Measurements from ENCODE around the gene EEF1A1.

The EEF1A1 gene

GRCh38 chr6:73505142-73505541, 15.7 kb downstream of the EEF1A1 start:
- Histone ChIP-seq H3K4me1 (ENCODE audit: control insufficient read depth in 2 of 2, insufficient read depth in 2 of 2, low read length in 2 of 2) (no peaks in the 10 kb centered on the region), H3K9me3 (ENCODE audit: control insufficient read depth in 2 of 2, low read length in 2 of 2) (no peaks in the 10 kb centered on the region), H3K27me3 (ENCODE audit: control insufficient read depth in 2 of 2, insufficient read depth in 2 of 2, low read length in 2 of 2) (no peaks in the 10 kb centered on the region), H3K27ac (ENCODE audit: low read depth in 2 of 2, low read length in 2 of 2) (no peak overlapping the region), H3K9ac (ENCODE audit: low read depth in 1 of 2, low read length in 2 of 2) (no peak overlapping the region), H3K4me3 (ENCODE audit: low read length in 2 of 2) (no peak overlapping the region), H3K36me3 (ENCODE audit: control insufficient read depth in 2 of 2, insufficient read depth in 2 of 2, low read length in 2 of 2) (peaks cover 13 to 21% of the 10 kb centered on the region in 2 donors)

- Histone ChIP-seq H3K27ac (ENCODE audit: low read depth in 2 of 2, low read length in 2 of 2) (no peak overlapping the region), H3K36me3 (ENCODE audit: control insufficient read depth in 2 of 2, insufficient read depth in 2 of 2, low read length in 2 of 2) (peaks cover 21 to 22% of the 10 kb centered on the region in 2 donors), H3K4me1 (ENCODE audit: control insufficient read depth in 2 of 2, insufficient read depth in 2 of 2, low read length in 2 of 2) (no peaks in the 10 kb centered on the region), H3K4me3 (ENCODE audit: low read length in 2 of 2) (no peak overlapping the region), H3K9ac (ENCODE audit: low read depth in 1 of 2, low read length in 2 of 2) (no peak overlapping the region), H3K9me3 (ENCODE audit: control insufficient read depth in 2 of 2, low read length in 2 of 2) (no peaks in the 10 kb centered on the region), H3K27me3 (ENCODE audit: control insufficient read depth in 2 of 2, insufficient read depth in 2 of 2, low read length in 2 of 2) (no peaks in the 10 kb centered on the region)
These were observed 16.7 kb downstream of the EEF1A1 start for GRCh38 chr6:73504160-73504559.

GRCh38 chr6:73503027-73503772, 17.6 kb downstream of the EEF1A1 start:
- Histone ChIP-seq H3K9me3 (ENCODE audit: control insufficient read depth in 2 of 2, low read length in 2 of 2) (no peaks in the 10 kb centered on the region), H3K4me3 (ENCODE audit: low read length in 2 of 2) (no peak overlapping the region), H3K27ac (ENCODE audit: low read depth in 2 of 2, low read length in 2 of 2) (no peak overlapping the region), H3K9ac (ENCODE audit: low read depth in 1 of 2, low read length in 2 of 2) (no peak overlapping the region), H3K4me1 (ENCODE audit: control insufficient read depth in 2 of 2, insufficient read depth in 2 of 2, low read length in 2 of 2) (no peaks in the 10 kb centered on the region), H3K27me3 (ENCODE audit: control insufficient read depth in 2 of 2, insufficient read depth in 2 of 2, low read length in 2 of 2) (no peaks in the 10 kb centered on the region), H3K36me3 (ENCODE audit: control insufficient read depth in 2 of 2, insufficient read depth in 2 of 2, low read length in 2 of 2) (peaks cover 23 to 28% of the 10 kb centered on the region in 2 donors)

DNA sequence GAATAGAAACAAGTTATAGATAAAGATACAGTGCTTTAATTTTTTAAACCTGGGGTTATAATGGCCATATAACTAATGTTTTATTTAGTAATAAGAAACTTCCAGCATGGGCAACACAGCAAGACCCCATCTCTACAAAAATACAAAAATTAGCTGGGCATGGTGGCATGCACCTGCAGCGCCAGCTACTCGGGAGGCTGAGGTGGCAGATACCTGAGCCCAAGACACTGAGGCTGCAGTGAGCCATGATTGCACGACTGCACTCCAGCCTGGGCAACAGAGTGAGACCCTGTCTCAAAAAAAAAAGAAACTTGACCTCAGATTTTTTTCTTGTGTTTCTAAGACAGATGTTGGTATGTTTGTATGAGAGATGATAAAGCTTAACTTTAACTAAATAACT, 22.9 kb downstream of the EEF1A1 start:
- no peak overlapping the region for H3K4me3 ChIP-seq (ENCODE audit: low read length in 2 of 2)
- H3K36me3 ChIP-seq (ENCODE audit: control insufficient read depth in 2 of 2, insufficient read depth in 2 of 2, low read length in 2 of 2), result peaks cover 35 to 46% of the 10 kb centered on the region in 2 donors
- no peak overlapping the region for H3K9ac ChIP-seq (ENCODE audit: low read depth in 1 of 2, low read length in 2 of 2)
- no peaks in the 10 kb centered on the region for H3K4me1 ChIP-seq (ENCODE audit: control insufficient read depth in 2 of 2, insufficient read depth in 2 of 2, low read length in 2 of 2)
- no peaks in the 10 kb centered on the region for H3K9me3 ChIP-seq (ENCODE audit: control insufficient read depth in 2 of 2, low read length in 2 of 2)
- H3K27ac ChIP-seq (ENCODE audit: low read depth in 2 of 2, low read length in 2 of 2), result no peak overlapping the region
- H3K27me3 ChIP-seq (ENCODE audit: control insufficient read depth in 2 of 2, insufficient read depth in 2 of 2, low read length in 2 of 2), result no peaks in the 10 kb centered on the region

- Histone ChIP-seq H3K9ac (ENCODE audit: low read depth in 1 of 2, low read length in 2 of 2) (no peak overlapping the region), H3K4me3 (ENCODE audit: low read length in 2 of 2) (no peak overlapping the region), H3K9me3 (ENCODE audit: control insufficient read depth in 2 of 2, low read length in 2 of 2) (no peaks in the 10 kb centered on the region), H3K27me3 (ENCODE audit: control insufficient read depth in 2 of 2, insufficient read depth in 2 of 2, low read length in 2 of 2) (no peaks in the 10 kb centered on the region), H3K4me1 (ENCODE audit: control insufficient read depth in 2 of 2, insufficient read depth in 2 of 2, low read length in 2 of 2) (no peaks in the 10 kb centered on the region), H3K27ac (ENCODE audit: low read depth in 2 of 2, low read length in 2 of 2) (no peak overlapping the region), H3K36me3 (ENCODE audit: control insufficient read depth in 2 of 2, insufficient read depth in 2 of 2, low read length in 2 of 2) (peaks cover 42 to 44% of the 10 kb centered on the region in 2 donors)
These were observed 29.5 kb downstream of the EEF1A1 start for GRCh38 chr6:73491377-73491776.

DNA sequence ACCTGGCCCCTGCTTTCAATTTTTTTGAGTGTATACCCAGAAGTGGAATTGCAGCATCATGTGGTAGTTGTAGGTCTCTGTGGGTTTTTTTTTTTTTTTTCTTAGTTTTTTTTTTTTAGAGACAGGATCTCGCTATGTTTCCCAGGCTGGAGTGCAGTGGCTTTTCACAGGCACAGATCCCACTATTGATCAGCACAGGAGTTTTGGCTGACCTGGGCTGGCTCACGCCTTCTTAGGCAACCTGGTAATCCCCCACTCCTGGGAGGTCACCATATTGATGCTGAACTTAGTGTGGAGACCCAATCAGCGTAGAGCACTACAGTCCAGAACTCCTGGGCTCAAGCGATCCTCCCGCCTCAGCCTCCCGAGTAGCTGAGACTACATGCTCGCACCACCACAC, 33.4 kb downstream of the EEF1A1 start:
- Histone ChIP-seq H3K4me1 (ENCODE audit: control insufficient read depth in 2 of 2, insufficient read depth in 2 of 2, low read length in 2 of 2) (no peaks in the 10 kb centered on the region), H3K9me3 (ENCODE audit: control insufficient read depth in 2 of 2, low read length in 2 of 2) (no peaks in the 10 kb centered on the region), H3K27me3 (ENCODE audit: control insufficient read depth in 2 of 2, insufficient read depth in 2 of 2, low read length in 2 of 2) (no peaks in the 10 kb centered on the region), H3K36me3 (ENCODE audit: control insufficient read depth in 2 of 2, insufficient read depth in 2 of 2, low read length in 2 of 2) (peaks cover 47 to 50% of the 10 kb centered on the region in 2 donors), H3K4me3 (ENCODE audit: low read length in 2 of 2) (no peak overlapping the region), H3K9ac (ENCODE audit: low read depth in 1 of 2, low read length in 2 of 2) (no peak overlapping the region), H3K27ac (ENCODE audit: low read depth in 2 of 2, low read length in 2 of 2) (no peak overlapping the region)

DNA sequence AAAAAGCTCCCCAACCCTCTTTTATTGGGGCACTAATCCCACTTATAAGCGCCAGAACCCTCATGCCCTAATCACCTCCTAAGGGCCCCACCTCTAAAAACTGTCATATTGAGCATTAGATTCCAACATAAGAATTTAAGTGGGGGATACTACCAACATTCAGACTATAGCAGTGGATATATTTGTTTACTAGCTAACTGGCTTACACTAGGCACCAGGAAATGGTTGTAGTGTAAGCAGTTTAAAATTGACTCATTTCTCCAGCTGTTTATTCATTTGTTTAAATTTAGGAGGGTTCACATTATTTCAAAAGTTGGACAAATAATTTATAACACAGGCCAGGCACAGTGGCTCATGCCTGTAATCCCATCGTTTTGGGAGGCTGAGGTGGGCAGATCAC, 36.4 kb downstream of the EEF1A1 start:
- no peaks in the 10 kb centered on the region for H3K27me3 ChIP-seq (ENCODE audit: control insufficient read depth in 2 of 2, insufficient read depth in 2 of 2, low read length in 2 of 2)
- H3K9me3 ChIP-seq (ENCODE audit: control insufficient read depth in 2 of 2, low read length in 2 of 2), result no peaks in the 10 kb centered on the region
- H3K4me1 ChIP-seq (ENCODE audit: control insufficient read depth in 2 of 2, insufficient read depth in 2 of 2, low read length in 2 of 2), result no peaks in the 10 kb centered on the region
- no peak overlapping the region for H3K9ac ChIP-seq (ENCODE audit: low read depth in 1 of 2, low read length in 2 of 2)
- peaks cover 66 to 69% of the 10 kb centered on the region in 2 donors for H3K36me3 ChIP-seq (ENCODE audit: control insufficient read depth in 2 of 2, insufficient read depth in 2 of 2, low read length in 2 of 2)
- H3K27ac ChIP-seq (ENCODE audit: low read depth in 2 of 2, low read length in 2 of 2), result no peak overlapping the region
- no peak overlapping the region for H3K4me3 ChIP-seq (ENCODE audit: low read length in 2 of 2)

GRCh38 chr6:73481969-73482368, 38.9 kb downstream of the EEF1A1 start:
- Histone ChIP-seq H3K4me1 (ENCODE audit: control insufficient read depth in 2 of 2, insufficient read depth in 2 of 2, low read length in 2 of 2) (no peaks in the 10 kb centered on the region), H3K9ac (ENCODE audit: low read depth in 1 of 2, low read length in 2 of 2) (no peak overlapping the region), H3K27ac (ENCODE audit: low read depth in 2 of 2, low read length in 2 of 2) (no peak overlapping the region), H3K27me3 (ENCODE audit: control insufficient read depth in 2 of 2, insufficient read depth in 2 of 2, low read length in 2 of 2) (no peaks in the 10 kb centered on the region), H3K9me3 (ENCODE audit: control insufficient read depth in 2 of 2, low read length in 2 of 2) (no peaks in the 10 kb centered on the region), H3K4me3 (ENCODE audit: low read length in 2 of 2) (no peak overlapping the region), H3K36me3 (ENCODE audit: control insufficient read depth in 2 of 2, insufficient read depth in 2 of 2, low read length in 2 of 2) (peaks cover 53 to 57% of the 10 kb centered on the region in 2 donors)

DNA sequence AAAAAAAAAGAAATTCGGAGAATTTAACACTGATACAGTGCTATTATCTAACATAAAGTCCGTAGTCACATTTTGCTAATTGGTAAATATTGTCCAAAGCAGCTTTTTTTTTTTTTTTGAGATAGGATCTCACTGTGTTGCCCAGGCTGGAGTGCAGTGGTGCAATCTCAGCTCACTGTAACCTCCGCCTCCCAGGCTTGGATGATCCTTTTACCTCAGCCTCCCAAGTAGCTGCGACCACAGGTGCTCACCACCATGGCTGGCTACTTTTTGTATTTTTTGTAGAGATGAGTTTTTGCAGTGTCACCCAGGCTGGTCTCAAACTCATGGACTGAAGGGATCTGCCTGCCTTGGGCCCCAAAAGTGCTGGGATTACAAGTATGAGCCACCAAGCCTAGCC, 43.4 kb downstream of the EEF1A1 start:
- no peaks in the 10 kb centered on the region for H3K9me3 ChIP-seq (ENCODE audit: control insufficient read depth in 2 of 2, low read length in 2 of 2)
- no peaks in the 10 kb centered on the region for H3K27me3 ChIP-seq (ENCODE audit: control insufficient read depth in 2 of 2, insufficient read depth in 2 of 2, low read length in 2 of 2)
- H3K27ac ChIP-seq (ENCODE audit: low read depth in 2 of 2, low read length in 2 of 2), result no peak overlapping the region
- no peak overlapping the region for H3K9ac ChIP-seq (ENCODE audit: low read depth in 1 of 2, low read length in 2 of 2)
- no peak overlapping the region for H3K4me3 ChIP-seq (ENCODE audit: low read length in 2 of 2)
- H3K4me1 ChIP-seq (ENCODE audit: control insufficient read depth in 2 of 2, insufficient read depth in 2 of 2, low read length in 2 of 2), result no peaks in the 10 kb centered on the region
- H3K36me3 ChIP-seq (ENCODE audit: control insufficient read depth in 2 of 2, insufficient read depth in 2 of 2, low read length in 2 of 2), result peaks cover 42 to 52% of the 10 kb centered on the region in 2 donors

DNA sequence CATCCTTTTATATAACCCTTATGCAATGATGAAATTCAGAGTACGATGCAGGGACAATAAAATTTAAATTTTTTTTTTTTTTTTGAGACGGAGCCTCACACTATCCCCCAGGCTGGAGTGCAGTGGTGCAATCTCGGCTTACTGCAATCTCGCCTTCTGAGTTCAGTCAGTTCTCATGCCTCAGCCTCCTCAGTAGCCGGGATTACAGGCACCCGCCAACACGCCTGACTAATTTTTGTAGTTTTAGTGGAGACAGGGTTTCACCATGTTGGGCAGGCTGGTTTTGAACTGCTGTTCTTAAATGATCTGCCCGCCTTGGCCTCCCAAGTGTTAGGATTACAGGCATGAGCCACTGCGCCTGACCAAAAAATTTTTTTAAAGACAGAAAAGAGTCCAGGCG, 44.1 kb downstream of the EEF1A1 start:
- Histone ChIP-seq H3K27ac (ENCODE audit: low read depth in 2 of 2, low read length in 2 of 2) (no peak overlapping the region), H3K27me3 (ENCODE audit: control insufficient read depth in 2 of 2, insufficient read depth in 2 of 2, low read length in 2 of 2) (no peaks in the 10 kb centered on the region), H3K36me3 (ENCODE audit: control insufficient read depth in 2 of 2, insufficient read depth in 2 of 2, low read length in 2 of 2) (peaks cover 42 to 51% of the 10 kb centered on the region in 2 donors)

More for the DNA sequence above, 44.1 kb downstream of the EEF1A1 start:
- Histone ChIP-seq H3K9me3 (ENCODE audit: control insufficient read depth in 2 of 2, low read length in 2 of 2) (no peaks in the 10 kb centered on the region), H3K9ac (ENCODE audit: low read depth in 1 of 2, low read length in 2 of 2) (no peak overlapping the region), H3K4me1 (ENCODE audit: control insufficient read depth in 2 of 2, insufficient read depth in 2 of 2, low read length in 2 of 2) (no peaks in the 10 kb centered on the region), H3K4me3 (ENCODE audit: low read length in 2 of 2) (no peak overlapping the region)

Data from mucosa of rectum (tissue), 2 donors.